GM12878 (cell line): ENCODE data around the gene NPR2. TPM values are rescaled to one million over a fixed set of nuclear protein-coding genes. Genes with fewer than 3 reads are reported as not detected.
A peak's percentile ranks its signal among the peaks of the same experiment; 100 is the strongest.

Source experiments
- ASH2L ChIP-seq: fragments of 300-600, 200-600 bp; sonication (generic); IDR thresholded peaks from 2 replicates; pipeline ENCODE4 v1.6.1; 2017; ENCODE audit warnings: low read depth, mild to moderate bottlenecking, borderline replicate concordance
- IKZF1 ChIP-seq: fragments of 450-650 bp; conservative IDR thresholded peaks from 2 replicates; pipeline ENCODE4 v1.6.1; 2017; ENCODE audit warnings: antibody characterized with exemption, mild to moderate bottlenecking
- MTA2 ChIP-seq: fragments of 450-650 bp; IDR thresholded peaks from 2 replicates; pipeline ENCODE4 v1.6.1; 2016; ENCODE audit warnings: low read depth, mild to moderate bottlenecking, moderate library complexity
- POLR2A ChIP-seq: IDR thresholded peaks from 2 replicates; pipeline ENCODE4 v1.6.1; 2011; ENCODE audit warnings: low read depth, mild to moderate bottlenecking, low read length
- SPI1 ChIP-seq: IDR thresholded peaks from 2 replicates; pipeline ENCODE4 v1.6.1; 2011; ENCODE audit warnings: low read depth, mild to moderate bottlenecking, low read length, moderate library complexity, borderline replicate concordance; ENCODE audit not compliant: insufficient read depth
- polyA plus RNA-seq, 11 experiments: library from polyadenylated mRNA; depleted of rRNA in 4 of 11; unstranded in 6 of 11; stranded (reverse) in 5 of 11; fragments of >200 nt; fragmentation: Nextera tagmentation in 4 of 11; fragmentation: Illumina TruSeq in 1 of 11; extraction: Ambion mirVana in 4 of 11; extraction: Trizol in 1 of 11; gene quantifications; 1 replicate in 1 of 11; 2 replicates in 10 of 11; pipeline versions ENCODE4 v1.2.1 to v1.2.3, GENCODE V29; 2011 to 2016; ENCODE audit warnings: inconsistent platforms in 2 of 11, missing spikeins in 2 of 11, low read depth in 1 of 11
- total RNA-seq, 4 experiments: library from RNA; depleted of rRNA in 3 of 4; stranded (reverse); fragments of >200 nt in 3 of 4; fragmentation: Illumina TruSeq in 1 of 4; extraction: Trizol in 1 of 4; gene quantifications; 2 replicates each; pipeline versions ENCODE4 v1.2.1 to v1.2.3, GENCODE V29; 2013 to 2021
- TF ChIP-seq, protein P1 (sequence below): fragments of 450-650 bp; IDR thresholded peaks from 2 replicates; pipeline ENCODE4 v1.6.1; 2017; ENCODE audit warnings: mild to moderate bottlenecking, moderate library complexity
- TF ChIP-seq, protein P2 (sequence below): fragments of 450-650 bp; formaldehyde crosslinking; IDR thresholded peaks from 2 replicates; pipeline ENCODE4 v1.5.0; 2022; ENCODE audit warnings: mild to moderate bottlenecking, missing genetic modification characterization
- TF ChIP-seq, protein P3 (sequence below): fragments of 450-650 bp; IDR thresholded peaks from 2 replicates; pipeline ENCODE4 v1.6.1; 2017; ENCODE audit warnings: low read depth, mild to moderate bottlenecking, moderate library complexity
- TF ChIP-seq, protein P4 (sequence below): fragments of 450-650 bp; IDR thresholded peaks from 2 replicates; pipeline ENCODE4 v1.6.1; 2016; ENCODE audit warnings: mild to moderate bottlenecking, moderate library complexity, borderline replicate concordance
- TF ChIP-seq, protein P5 (sequence below): fragments of 450-650 bp; IDR thresholded peaks from 2 replicates; pipeline ENCODE4 v1.6.1; 2017; ENCODE audit warnings: mild to moderate bottlenecking, low read depth, inconsistent platforms; ENCODE audit not compliant: poor library complexity, severe bottlenecking

The NPR2 gene
- total and polyA plus RNA-seq, 10 of the 15 experiments (the other 5 are each of a cell fraction or from before 2014, with no cell fraction given), result 2.0 to 20.9 (median 6.8) TPM

DNA sequence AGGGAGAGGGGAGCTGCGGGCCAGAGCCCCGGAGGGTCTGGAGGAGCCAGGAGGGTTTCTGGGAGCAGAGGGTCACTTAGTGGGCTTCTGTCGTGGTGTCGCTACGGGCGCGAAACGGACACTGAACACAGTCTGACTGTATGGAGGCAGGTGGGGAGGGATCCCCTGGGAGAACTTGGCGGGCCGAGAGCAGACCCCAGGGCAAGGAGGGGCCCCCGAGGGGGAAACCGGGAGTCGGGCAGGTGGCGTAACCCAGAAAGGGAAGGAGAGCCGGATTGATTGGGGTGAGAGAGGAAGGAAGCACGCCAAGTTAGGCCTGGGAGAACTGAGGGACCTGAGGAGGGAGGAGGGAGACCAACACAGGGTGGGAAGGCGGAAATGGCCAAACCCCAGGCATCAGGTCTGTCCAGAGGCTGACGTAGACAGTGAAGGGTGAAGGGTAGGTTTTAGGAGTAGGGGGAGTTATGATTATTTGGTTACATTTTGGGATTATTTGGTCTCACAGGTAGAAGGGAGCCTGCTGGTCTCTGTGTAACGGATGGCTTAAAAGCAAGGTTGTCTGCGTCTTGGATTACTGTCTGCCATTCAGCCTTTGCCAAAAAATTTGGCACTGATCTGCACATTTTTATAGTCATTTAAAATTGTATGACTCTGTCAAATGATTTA lies 34.0 kb upstream of the NPR2 start (continued):
- TF ChIP-seq, protein P1, sequence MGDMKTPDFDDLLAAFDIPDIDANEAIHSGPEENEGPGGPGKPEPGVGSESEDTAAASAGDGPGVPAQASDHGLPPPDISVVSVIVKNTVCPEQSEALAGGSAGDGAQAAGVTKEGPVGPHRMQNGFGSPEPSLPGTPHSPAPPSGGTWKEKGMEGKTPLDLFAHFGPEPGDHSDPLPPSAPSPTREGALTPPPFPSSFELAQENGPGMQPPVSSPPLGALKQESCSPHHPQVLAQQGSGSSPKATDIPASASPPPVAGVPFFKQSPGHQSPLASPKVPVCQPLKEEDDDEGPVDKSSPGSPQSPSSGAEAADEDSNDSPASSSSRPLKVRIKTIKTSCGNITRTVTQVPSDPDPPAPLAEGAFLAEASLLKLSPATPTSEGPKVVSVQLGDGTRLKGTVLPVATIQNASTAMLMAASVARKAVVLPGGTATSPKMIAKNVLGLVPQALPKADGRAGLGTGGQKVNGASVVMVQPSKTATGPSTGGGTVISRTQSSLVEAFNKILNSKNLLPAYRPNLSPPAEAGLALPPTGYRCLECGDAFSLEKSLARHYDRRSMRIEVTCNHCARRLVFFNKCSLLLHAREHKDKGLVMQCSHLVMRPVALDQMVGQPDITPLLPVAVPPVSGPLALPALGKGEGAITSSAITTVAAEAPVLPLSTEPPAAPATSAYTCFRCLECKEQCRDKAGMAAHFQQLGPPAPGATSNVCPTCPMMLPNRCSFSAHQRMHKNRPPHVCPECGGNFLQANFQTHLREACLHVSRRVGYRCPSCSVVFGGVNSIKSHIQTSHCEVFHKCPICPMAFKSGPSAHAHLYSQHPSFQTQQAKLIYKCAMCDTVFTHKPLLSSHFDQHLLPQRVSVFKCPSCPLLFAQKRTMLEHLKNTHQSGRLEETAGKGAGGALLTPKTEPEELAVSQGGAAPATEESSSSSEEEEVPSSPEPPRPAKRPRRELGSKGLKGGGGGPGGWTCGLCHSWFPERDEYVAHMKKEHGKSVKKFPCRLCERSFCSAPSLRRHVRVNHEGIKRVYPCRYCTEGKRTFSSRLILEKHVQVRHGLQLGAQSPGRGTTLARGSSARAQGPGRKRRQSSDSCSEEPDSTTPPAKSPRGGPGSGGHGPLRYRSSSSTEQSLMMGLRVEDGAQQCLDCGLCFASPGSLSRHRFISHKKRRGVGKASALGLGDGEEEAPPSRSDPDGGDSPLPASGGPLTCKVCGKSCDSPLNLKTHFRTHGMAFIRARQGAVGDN, result peak; percentile 30; the same call in 1 of the 2 replicates
- TF ChIP-seq, protein P2, sequence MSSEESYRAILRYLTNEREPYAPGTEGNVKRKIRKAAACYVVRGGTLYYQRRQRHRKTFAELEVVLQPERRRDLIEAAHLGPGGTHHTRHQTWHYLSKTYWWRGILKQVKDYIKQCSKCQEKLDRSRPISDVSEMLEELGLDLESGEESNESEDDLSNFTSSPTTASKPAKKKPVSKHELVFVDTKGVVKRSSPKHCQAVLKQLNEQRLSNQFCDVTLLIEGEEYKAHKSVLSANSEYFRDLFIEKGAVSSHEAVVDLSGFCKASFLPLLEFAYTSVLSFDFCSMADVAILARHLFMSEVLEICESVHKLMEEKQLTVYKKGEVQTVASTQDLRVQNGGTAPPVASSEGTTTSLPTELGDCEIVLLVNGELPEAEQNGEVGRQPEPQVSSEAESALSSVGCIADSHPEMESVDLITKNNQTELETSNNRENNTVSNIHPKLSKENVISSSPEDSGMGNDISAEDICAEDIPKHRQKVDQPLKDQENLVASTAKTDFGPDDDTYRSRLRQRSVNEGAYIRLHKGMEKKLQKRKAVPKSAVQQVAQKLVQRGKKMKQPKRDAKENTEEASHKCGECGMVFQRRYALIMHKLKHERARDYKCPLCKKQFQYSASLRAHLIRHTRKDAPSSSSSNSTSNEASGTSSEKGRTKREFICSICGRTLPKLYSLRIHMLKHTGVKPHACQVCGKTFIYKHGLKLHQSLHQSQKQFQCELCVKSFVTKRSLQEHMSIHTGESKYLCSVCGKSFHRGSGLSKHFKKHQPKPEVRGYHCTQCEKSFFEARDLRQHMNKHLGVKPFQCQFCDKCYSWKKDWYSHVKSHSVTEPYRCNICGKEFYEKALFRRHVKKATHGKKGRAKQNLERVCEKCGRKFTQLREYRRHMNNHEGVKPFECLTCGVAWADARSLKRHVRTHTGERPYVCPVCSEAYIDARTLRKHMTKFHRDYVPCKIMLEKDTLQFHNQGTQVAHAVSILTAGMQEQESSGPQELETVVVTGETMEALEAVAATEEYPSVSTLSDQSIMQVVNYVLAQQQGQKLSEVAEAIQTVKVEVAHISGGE (CRISPR knock-in tag), result no peak
- TF ChIP-seq IKZF1 (peak; percentile 92), MTA2 (peak; percentile 61), POLR2A (peak; percentile 73), ASH2L (0 out of 2 replicates have a peak, but pooled peaks have one; percentile 2), SPI1 (peak; percentile 2; the same call in 1 of the 2 replicates)
- TF ChIP-seq, protein P3, sequence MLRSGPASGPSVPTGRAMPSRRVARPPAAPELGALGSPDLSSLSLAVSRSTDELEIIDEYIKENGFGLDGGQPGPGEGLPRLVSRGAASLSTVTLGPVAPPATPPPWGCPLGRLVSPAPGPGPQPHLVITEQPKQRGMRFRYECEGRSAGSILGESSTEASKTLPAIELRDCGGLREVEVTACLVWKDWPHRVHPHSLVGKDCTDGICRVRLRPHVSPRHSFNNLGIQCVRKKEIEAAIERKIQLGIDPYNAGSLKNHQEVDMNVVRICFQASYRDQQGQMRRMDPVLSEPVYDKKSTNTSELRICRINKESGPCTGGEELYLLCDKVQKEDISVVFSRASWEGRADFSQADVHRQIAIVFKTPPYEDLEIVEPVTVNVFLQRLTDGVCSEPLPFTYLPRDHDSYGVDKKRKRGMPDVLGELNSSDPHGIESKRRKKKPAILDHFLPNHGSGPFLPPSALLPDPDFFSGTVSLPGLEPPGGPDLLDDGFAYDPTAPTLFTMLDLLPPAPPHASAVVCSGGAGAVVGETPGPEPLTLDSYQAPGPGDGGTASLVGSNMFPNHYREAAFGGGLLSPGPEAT, result peak; percentile 56; the same call in 1 of the 2 replicates
- TF ChIP-seq, protein P4, sequence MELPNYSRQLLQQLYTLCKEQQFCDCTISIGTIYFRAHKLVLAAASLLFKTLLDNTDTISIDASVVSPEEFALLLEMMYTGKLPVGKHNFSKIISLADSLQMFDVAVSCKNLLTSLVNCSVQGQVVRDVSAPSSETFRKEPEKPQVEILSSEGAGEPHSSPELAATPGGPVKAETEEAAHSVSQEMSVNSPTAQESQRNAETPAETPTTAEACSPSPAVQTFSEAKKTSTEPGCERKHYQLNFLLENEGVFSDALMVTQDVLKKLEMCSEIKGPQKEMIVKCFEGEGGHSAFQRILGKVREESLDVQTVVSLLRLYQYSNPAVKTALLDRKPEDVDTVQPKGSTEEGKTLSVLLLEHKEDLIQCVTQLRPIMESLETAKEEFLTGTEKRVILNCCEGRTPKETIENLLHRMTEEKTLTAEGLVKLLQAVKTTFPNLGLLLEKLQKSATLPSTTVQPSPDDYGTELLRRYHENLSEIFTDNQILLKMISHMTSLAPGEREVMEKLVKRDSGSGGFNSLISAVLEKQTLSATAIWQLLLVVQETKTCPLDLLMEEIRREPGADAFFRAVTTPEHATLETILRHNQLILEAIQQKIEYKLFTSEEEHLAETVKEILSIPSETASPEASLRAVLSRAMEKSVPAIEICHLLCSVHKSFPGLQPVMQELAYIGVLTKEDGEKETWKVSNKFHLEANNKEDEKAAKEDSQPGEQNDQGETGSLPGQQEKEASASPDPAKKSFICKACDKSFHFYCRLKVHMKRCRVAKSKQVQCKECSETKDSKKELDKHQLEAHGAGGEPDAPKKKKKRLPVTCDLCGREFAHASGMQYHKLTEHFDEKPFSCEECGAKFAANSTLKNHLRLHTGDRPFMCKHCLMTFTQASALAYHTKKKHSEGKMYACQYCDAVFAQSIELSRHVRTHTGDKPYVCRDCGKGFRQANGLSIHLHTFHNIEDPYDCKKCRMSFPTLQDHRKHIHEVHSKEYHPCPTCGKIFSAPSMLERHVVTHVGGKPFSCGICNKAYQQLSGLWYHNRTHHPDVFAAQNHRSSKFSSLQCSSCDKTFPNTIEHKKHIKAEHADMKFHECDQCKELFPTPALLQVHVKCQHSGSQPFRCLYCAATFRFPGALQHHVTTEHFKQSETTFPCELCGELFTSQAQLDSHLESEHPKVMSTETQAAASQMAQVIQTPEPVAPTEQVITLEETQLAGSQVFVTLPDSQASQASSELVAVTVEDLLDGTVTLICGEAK, result no peak
- TF ChIP-seq, protein P5, sequence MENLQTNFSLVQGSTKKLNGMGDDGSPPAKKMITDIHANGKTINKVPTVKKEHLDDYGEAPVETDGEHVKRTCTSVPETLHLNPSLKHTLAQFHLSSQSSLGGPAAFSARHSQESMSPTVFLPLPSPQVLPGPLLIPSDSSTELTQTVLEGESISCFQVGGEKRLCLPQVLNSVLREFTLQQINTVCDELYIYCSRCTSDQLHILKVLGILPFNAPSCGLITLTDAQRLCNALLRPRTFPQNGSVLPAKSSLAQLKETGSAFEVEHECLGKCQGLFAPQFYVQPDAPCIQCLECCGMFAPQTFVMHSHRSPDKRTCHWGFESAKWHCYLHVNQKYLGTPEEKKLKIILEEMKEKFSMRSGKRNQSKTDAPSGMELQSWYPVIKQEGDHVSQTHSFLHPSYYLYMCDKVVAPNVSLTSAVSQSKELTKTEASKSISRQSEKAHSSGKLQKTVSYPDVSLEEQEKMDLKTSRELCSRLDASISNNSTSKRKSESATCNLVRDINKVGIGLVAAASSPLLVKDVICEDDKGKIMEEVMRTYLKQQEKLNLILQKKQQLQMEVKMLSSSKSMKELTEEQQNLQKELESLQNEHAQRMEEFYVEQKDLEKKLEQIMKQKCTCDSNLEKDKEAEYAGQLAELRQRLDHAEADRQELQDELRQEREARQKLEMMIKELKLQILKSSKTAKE, result peak; percentile 34
